ENCODE results near the gene IPO4.

Gene IPO4

GRCh38 chr14:24132976-24133375, 55.6 kb downstream of the IPO4 start:
- H3K4me3 ChIP-seq (ENCODE audit: low read depth, low read length): no peak overlapping the region

DNA sequence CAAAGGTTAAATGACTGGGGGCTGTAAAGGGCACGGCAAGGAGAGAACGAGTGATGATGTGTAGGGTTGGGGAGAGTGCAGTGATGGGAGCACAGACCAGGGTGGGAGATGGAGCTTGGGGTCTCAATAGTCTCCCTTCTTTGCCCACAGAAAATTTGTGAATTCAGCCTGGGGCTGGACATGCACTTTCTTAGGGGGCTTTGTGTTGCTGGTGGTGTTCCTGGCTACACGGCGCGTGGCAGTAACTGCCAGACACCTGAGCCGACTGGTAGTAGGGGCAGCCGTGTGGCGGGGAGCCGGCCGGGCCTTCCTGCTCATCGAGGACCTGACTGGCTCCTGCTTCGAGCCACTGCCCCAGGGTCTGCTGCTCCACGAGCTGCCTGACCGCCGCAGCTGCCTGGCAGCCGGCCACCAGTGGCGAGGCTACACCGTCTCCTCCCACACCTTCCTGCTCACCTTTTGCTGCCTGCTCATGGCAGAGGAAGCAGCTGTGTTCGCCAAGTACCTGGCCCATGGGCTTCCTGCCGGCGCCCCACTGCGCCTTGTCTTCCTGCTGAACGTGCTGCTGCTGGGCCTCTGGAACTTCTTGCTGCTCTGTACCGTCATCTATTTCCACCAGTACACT, 56.4 kb downstream of the IPO4 start:
- no peak overlapping the region for H3K4me3 ChIP-seq (ENCODE audit: low read depth, low read length)

DNA sequence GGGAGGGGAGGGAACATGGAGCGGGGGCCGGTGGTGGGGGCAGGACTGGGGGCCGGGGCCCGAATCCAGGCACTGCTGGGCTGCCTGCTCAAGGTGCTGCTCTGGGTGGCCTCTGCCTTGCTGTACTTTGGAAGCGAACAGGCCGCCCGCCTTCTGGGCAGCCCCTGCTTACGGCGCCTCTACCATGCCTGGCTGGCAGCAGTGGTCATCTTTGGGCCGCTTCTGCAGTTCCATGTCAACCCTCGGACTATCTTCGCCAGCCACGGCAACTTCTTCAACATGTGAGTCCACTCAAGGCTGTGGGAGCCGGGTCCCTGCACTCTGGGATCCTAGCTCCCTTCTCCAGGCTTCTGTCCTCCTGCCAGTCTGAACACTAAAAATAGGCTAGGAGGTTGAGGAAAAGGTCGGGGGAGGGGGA, 57.1 kb downstream of the IPO4 start:
- H3K4me3 ChIP-seq (ENCODE audit: low read depth, low read length): no peak overlapping the region

DNA sequence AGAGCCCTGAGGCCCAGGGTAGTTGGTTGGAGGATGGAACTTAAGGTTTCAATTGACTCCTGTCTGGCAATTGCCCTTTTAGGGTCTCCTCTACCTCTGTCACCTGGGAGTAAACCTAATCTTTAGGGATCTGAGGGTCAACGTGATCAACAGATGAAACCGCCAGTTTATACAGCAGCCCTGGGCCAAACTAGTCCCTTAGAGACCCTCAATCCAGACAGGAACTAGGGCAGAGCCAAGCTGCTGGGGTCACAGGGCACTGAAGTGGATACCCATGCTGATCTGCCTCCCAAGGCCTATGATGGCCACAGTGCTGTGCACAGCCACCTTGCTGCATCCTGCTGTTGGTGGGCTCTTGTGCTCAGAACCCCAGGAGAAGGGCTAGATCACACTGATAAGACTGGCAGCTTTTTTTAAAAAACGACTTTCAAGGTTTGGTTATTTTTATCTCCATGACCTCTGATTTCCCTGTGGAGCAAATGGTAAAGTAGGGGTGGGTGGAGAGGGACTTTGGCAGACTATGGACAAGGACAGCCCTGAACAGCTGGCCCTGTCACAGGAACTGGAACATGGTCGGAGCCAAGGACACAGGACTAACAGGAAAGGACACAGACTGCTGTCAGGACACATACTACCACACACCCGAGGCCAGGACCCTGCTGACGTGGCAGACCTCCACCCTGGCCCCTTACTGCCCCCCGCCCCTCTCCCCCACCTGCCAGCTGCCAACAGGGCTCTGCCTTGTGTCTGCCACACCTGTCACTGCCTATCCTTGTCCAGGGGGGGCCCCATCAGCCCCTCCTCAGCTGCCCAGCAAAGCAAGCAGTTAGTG, 57.7 kb downstream of the IPO4 start:
- no peak overlapping the region for H3K4me3 ChIP-seq (ENCODE audit: low read depth, low read length)

DNA sequence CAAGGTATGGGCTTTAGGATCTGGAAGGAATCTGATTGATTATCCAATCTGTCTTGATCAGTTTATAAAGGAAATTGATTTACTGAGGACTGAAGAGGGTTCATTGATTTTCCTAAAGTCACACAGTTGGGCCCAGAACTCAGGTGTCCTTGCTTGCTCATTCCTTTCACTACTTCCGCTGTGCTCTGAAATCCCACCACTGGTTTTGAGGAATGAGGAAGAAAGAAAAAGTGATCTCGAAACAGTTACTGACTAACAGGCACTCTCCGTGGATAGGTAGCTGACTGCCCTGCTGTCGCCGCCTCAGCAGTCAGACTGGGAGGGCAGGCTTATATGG, 58.3 kb downstream of the IPO4 start, which contains the start of gene FITM1:
Gene FITM1, plus strand, starts transcription at position 280 of the 337 bp plus-strand sequence. CDS start 905 bp downstream, outside the sequence.
- H3K4me3 ChIP-seq (ENCODE audit: low read depth, low read length): no peak within 1 kb of the TSS
